Kidney tubule cell (primary cell): ENCODE measurements around the gene GRM8.
"Not testable (repeated sequence)": the region's sequence is repeated elsewhere in the genome, so short reads cannot be mapped to it uniquely, and the experiment has no call there.

ENCODE experiments used
- DNase-seq: peaks from one replicate; pipeline ENCODE4 v3.0.0-alpha.2; 2018; ENCODE audit warnings: low spot score

Gene GRM8

DNA sequence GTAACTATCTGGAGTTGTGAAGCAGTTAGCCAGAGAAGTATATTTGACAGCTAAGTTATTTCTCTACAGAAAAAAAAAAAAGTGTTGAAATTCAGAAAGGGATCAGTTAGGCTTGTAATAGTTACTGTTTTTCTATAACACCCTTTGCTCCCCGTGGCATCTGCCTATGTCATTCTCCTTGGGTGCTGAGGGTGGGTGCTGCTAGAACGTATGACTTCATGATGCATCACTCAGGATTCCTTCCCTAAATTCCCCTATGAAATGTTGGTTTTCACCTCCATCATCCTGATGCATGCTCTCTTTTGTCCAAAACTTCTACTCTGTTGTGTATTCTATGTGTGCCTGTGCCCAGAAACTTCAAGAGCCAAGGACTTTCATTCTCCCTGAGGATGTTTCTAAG lies 536.4 kb downstream of the GRM8 start:
- DNase-seq: peak; percentile 19

DNA sequence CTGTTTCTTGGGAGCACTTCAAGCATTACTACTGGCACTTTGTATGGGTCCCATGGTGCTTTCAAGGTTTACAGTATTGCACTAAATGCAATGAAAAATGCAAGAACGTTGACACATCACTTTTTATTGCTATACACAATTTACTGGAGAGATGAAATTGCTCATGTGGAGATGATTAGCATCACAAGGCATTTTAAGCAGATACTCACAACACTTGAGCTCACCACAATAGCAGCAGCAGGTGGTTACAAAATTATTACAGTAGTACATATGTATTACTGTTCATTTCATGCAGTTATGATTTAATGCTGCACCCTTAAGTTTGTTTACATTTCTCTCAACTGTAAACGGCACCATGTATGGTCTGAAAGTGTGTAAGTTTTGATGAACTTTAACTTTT lies 537.7 kb downstream of the GRM8 start:
- no peak for DNase-seq

DNA sequence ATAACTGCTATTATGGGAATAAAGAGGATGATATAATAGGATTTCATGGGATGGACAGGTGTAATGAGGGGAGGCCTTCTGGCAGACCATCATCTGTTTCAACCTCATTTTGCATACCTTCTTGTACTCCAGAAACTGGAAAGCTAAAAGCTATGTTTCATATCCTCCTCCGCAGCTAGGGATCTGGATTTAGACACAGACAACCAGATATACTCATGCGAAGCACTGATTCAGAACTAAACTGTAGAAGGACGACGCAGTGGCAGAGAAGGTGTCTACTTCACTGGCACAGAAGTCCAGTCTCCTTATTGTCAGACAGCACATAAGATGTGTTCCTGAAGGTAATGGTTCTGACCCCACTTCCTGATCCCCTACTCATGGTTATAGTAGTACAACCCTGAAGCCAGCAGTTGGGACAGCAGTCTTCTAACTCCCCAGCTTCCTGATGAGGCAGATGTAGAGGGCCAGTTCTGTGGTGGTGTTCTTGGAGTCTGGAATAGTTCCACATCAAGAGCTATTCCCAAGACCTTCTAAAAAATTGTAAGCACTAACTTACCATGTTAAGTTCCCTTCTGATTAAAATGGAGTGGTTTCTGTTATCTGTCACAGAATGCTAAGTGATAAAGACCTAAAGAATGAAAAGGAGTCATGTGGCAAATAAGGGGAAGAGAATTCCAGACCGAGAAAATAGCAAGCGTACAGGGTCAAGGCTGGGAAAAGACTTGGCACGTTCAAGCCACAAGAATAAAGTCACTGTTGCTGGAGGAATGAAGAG lies 550.3 kb downstream of the GRM8 start:
- DNase-seq: peak; percentile 19

DNA sequence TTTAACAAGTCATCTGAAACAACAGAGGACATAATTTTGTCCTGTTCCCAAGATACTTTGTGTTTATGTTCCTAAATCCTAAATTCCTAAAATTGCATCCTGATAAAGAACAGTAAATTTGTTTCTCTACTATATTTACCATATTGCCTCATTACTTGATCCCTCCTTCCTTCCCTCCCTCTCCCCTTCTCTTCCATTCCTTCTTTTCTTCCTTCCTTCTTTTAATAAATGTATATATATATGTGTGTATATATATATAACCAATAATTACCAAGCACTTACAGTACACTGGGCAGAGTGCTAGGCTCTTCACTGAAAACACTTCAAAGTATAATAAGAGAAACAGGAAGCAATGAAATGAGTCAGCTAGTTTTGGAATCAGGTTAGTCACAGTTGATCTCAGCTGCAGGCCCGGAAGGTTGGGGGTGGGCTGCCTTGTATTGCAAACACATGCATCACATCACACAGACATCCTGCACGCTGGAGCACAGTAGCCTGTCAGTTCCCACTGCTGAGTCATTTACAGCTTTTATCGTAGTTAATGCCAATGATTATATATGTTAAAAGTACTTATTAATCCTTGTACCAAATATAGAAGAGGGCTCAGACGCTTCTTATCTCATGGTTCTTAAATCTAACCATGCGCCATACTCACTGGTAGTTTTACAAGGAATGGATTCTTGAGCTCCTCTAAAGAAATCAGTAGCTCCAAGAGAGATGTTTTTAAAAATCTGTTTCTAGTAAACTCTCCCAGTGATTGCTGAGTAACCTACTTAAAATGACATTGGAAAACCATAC lies 551.7 kb downstream of the GRM8 start:
- peak; percentile 95 for DNase-seq

GRCh38 chr7:126699707-126700106 lies 553.0 kb downstream of the GRM8 start:
- DNase-seq: no peak

GRCh38 chr7:126698909-126699308 lies 553.8 kb downstream of the GRM8 start:
- DNase-seq: no peak

DNA sequence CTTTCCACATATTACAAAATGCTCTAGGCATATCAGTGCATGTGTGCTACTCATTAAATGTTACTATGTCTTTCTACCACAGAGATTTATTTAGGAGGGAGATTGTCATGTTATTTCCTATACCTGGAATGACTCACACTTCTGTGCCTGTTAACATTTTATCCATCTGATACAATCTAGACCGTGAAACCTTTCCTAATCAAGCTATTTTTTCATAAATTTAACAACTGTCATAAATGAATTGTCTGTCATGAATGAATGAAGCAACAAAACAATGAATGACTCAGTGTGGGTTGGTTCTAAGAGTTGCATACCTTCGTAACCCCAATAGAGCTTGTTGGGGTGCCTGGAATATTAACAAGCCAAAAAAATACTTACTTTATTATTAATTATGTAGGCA lies 554.3 kb downstream of the GRM8 start:
- no peak for DNase-seq

DNA sequence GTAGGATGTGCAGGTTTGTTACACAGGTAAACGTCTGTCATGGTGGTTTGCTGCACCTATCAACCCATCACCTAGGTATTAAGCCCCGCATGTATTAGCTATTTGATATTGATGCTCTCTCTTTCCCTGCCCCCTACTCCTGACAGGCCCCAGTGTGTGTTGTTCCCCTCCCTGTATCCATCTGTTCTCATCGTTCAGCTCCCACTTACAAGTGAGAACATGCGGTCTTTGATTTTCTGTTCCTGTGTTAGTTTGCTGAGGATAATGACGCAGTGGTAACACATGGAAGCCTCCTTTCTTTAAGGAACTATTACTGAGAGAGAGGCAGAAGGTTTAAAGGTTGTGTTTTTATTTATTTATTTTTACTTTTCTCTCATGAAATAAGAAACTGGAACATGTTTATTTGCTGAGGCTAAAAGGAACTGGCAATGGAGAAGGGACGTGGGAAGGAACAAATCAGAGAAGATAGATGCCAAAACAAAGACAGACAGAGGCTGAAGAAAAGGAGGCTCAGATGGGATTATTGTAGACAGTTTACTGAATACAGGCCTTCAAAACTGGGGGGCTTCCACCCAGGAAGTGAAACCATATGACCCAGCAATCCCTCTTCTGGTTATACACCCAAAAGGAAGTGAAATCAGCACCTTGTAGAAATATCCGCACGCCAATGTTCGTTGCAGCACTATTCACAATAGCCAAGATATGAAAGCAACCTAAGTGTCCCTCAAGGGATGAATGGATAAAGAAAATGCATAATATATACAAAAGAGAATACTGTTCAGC lies 556.3 kb downstream of the GRM8 start:
- DNase-seq: no peak

GRCh38 chr7:126690848-126691751 lies 561.6 kb downstream of the GRM8 start:
- DNase-seq: no peak

- no peak for DNase-seq
Observed at GRCh38 chr7:126690104-126690503, 562.6 kb downstream of the GRM8 start.

DNA sequence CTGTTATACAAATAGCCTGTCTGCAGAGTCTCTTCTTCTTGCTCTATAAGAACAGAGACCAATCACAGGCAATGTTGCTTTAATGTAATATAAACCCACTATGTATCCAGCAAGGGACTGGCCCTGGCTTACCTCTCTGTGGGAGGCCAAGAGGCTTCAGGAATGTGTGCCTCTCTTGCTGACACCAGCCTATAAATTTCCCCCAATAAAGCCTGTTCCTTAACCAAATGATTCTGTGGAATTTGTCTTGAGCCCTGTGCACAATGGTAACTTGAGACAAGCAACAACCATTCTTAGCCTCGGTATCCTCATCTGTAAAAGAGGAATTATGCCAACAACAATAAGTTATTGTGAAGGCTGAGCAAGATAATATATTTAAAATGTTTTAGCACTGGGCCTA lies 563.7 kb downstream of the GRM8 start:
- DNase-seq: peak; percentile 36

GRCh38 chr7:126686474-126686873 lies 566.3 kb downstream of the GRM8 start:
- DNase-seq: no peak

- DNase-seq: no peak
Observed at GRCh38 chr7:126685596-126685995, 567.1 kb downstream of the GRM8 start.

- no peak for DNase-seq
Observed at GRCh38 chr7:126685018-126685573, 567.6 kb downstream of the GRM8 start.

DNA sequence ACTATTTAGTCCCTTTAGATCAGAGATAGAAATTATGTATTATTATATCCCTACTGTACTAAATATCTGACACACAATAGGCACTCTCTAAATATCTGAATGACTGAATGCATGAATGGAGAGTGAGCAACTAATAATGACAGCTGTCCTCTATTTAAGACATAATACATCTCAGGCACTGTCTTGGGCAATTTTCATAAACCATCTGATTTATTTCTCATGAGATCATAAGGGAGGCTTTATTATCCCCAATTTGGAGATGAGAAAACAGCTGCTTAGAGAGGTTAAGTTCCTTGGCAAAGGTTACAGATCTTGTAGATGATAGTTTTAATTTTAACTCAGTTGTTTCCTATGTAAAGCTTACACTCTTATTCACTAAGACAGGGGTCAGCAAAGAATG lies 570.6 kb downstream of the GRM8 start:
- DNase-seq: no peak

- DNase-seq: not testable (repeated sequence)
Observed at GRCh38 chr7:126668762-126669161, 584.0 kb downstream of the GRM8 start.

GRCh38 chr7:126668367-126668752 lies 584.4 kb downstream of the GRM8 start:
- no peak for DNase-seq

- DNase-seq: no peak
Observed at GRCh38 chr7:126667742-126668366, 584.9 kb downstream of the GRM8 start.

DNA sequence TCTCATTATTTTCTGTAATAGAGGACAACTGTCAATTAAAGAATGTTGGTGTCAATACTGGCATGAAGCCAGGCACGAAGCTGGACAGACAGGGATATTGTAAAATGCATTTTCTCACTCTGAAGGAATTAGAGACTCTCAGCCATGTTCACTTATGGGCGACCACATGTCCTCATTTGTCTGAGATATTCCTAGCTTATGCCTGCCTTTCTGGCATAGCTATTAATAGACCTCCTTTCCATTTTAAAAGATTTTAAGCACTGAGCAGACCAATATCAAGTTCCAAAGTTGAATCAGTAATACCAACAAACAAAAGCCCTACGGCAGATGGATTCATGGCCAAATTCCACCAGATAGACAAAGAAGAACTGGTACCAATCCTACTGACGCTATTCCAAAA lies 589.9 kb downstream of the GRM8 start:
- no peak for DNase-seq

DNA sequence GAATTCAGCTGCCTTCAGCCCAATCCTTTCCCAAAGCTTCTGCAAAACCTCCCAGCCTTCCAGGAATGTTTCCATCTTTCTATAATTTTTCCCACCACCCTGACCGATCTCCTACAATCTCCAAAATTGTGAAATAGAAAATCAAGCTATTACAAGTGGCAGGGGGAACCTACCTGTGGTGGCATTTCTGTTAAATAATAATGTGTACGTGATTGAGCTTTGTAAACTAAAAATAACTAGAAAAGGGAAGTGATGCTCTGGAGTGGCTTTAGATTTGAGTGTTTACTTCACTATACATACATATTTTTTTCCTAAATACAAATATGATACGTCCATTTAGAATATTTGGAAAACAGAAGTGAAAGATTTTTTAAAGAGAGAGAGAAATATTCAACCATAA lies 593.6 kb downstream of the GRM8 start:
- no peak for DNase-seq

- no peak for DNase-seq
Observed at GRCh38 chr7:126658684-126659083, 594.1 kb downstream of the GRM8 start.
